ENCODE measurements around the gene ARFRP1.

DNA sequence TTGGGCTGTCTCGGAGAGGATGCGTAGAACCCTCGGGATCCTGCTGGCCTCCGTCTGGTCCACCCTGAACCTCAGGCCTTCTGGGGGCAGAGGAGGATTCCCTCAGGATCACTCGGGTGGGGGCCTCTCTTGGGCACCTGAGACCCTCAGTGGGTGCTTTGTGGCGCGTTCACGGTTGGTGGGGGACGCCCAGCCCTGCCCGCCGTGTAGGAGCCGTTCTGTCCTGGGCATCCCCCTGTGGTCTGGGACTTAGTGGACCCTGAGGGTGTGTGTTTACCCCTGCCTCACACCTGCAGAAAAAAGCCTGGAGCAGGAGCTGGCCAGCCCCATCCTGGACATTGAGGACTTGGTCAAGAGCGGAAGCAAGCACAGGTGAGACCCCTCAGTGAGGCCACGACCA lies 42.1 kb downstream of the ARFRP1 start:
- no peak for TF ChIP-seq ZNF274 (IDR thresholded peaks at IDR 0.05; ENCODE audit: low read depth, low read length)
- no peak for TF ChIP-seq YY1 (IDR thresholded peaks at IDR 0.05; ENCODE audit: insufficient read depth, insufficient read length)
